NCI-H2029 treated with DMSO at 0.1 percent for 48 hours (cell line): ENCODE results near the gene TNS3.
"Not testable (repeated sequence)": the region's sequence is repeated elsewhere in the genome, so short reads cannot be mapped to it uniquely, and the experiment has no call there.

Source experiments
- DNase-seq: peaks from one replicate; lab custom pipeline; 2025; lab: John Stamatoyannopoulos, UW

Gene TNS3

GRCh38 chr7:47449810-47450590 is 131.9 kb downstream of the TNS3 start:
- DNase-seq, result no peak

- no peak for DNase-seq
These were observed 132.9 kb downstream of the TNS3 start for GRCh38 chr7:47448971-47449370.

- no peak for DNase-seq
These were observed 134.1 kb downstream of the TNS3 start for GRCh38 chr7:47447621-47448349.

- no peak for DNase-seq
These were observed 134.9 kb downstream of the TNS3 start for GRCh38 chr7:47446871-47447466.

GRCh38 chr7:47444376-47445098 is 137.4 kb downstream of the TNS3 start:
- no peak for DNase-seq

- no peak for DNase-seq
These were observed 138.9 kb downstream of the TNS3 start for GRCh38 chr7:47443049-47443448.

GRCh38 chr7:47442605-47442865 is 139.4 kb downstream of the TNS3 start:
- no peak for DNase-seq

GRCh38 chr7:47441796-47442604 is 139.9 kb downstream of the TNS3 start:
- no peak for DNase-seq

- not testable (repeated sequence) for DNase-seq
These were observed 140.9 kb downstream of the TNS3 start for GRCh38 chr7:47441048-47441447.

- no peak for DNase-seq
These were observed 141.6 kb downstream of the TNS3 start for GRCh38 chr7:47440320-47440719.

GRCh38 chr7:47439181-47439667 is 142.7 kb downstream of the TNS3 start:
- no peak for DNase-seq

- no peak for DNase-seq
These were observed 143.4 kb downstream of the TNS3 start for GRCh38 chr7:47438411-47439029.

- no peak for DNase-seq
These were observed 146.0 kb downstream of the TNS3 start for GRCh38 chr7:47435889-47436312.

- DNase-seq, result no peak
These were observed 148.4 kb downstream of the TNS3 start for GRCh38 chr7:47433564-47433895.

- no peak for DNase-seq
These were observed 149.0 kb downstream of the TNS3 start for GRCh38 chr7:47432671-47433563.

GRCh38 chr7:47430422-47430821 is 151.5 kb downstream of the TNS3 start:
- DNase-seq, result no peak

GRCh38 chr7:47428768-47429472 is 153.0 kb downstream of the TNS3 start:
- no peak for DNase-seq

GRCh38 chr7:47428052-47428767 is 153.7 kb downstream of the TNS3 start:
- no peak for DNase-seq
